Spleen (tissue), 7 donors: ENCODE data around the gene FSTL4.

ENCODE experiments used
- POLR2A ChIP-seq, 3 donors: fragments of 450-650 bp; IDR thresholded peaks; one replicate each; pipeline ENCODE4 v1.5.1; 2017; ENCODE audit warnings: antibody characterized with exemption in 3 of 3, mild to moderate bottlenecking in 1 of 3
- POLR2AphosphoS5 ChIP-seq, 3 donors: sonication (generic); formaldehyde crosslinking; IDR thresholded peaks; one replicate each; pipeline ENCODE4 v1.5.1; 2017; ENCODE audit warnings: antibody characterized with exemption in 3 of 3
- TF ChIP-seq, protein P1 (sequence below), 11 experiments: fragments of 200-600 bp in 7 of 11; fragments of 450-650 bp in 4 of 11; sonication (generic) in 4 of 11; IDR thresholded peaks in 8 of 11; conservative IDR thresholded peaks in 3 of 11; 1 replicate in 7 of 11; 2 replicates in 4 of 11; pipeline versions ENCODE4 v1.4.0 to v1.8.0; 2016 to 2021; ENCODE audit warnings: antibody characterized with exemption in 11 of 11, inconsistent platforms in 4 of 11, mild to moderate bottlenecking in 1 of 11
- donor health status: DM: no; HTN: no; CAD: no; lungs with moderate emphysema.
- donor health status: DM: no; HTN: no; CAD: no.
- donor health status: DM: no; HTN: no; CAD: no.

DNA sequence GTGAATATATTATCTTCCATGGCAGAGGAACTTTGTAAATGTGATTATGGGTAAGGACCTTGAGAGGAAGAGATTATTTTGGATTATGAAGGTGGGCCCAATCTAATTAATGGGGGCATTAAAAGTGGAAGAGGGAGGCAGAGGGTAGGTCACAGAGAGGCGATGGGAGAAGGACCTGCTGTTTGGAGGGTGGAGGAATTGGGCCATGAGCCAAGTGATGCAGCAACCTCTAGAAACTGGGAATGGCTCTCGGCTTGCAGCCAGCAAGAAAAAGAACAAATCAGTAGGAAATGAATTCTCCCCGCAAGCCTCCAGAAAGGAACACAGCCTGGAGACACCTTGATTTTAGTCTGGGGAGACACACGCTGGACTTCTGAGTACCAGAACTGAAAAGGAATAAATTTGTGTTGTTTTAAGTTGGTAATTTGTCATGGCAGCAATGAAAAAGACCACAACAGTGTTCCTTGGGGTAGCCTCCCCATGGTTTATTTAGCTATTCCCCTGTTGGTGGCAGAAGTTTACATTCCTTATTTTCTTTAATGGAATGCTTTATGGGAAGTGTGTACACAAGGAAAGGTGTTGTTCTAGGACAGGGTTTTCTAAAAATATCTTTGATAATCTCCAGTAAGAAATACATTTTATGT lies 456.9 kb downstream of the FSTL4 start:
- TF ChIP-seq, protein P1, sequence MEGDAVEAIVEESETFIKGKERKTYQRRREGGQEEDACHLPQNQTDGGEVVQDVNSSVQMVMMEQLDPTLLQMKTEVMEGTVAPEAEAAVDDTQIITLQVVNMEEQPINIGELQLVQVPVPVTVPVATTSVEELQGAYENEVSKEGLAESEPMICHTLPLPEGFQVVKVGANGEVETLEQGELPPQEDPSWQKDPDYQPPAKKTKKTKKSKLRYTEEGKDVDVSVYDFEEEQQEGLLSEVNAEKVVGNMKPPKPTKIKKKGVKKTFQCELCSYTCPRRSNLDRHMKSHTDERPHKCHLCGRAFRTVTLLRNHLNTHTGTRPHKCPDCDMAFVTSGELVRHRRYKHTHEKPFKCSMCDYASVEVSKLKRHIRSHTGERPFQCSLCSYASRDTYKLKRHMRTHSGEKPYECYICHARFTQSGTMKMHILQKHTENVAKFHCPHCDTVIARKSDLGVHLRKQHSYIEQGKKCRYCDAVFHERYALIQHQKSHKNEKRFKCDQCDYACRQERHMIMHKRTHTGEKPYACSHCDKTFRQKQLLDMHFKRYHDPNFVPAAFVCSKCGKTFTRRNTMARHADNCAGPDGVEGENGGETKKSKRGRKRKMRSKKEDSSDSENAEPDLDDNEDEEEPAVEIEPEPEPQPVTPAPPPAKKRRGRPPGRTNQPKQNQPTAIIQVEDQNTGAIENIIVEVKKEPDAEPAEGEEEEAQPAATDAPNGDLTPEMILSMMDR (IDR thresholded peaks at IDR 0.05 in 8 of 11, conservative IDR thresholded peaks at IDR 0.05 in 3 of 11), result no peak
- no peak for TF ChIP-seq POLR2AphosphoS5 (IDR thresholded peaks at IDR 0.05)
- TF ChIP-seq POLR2A (IDR thresholded peaks at IDR 0.05), result no peak
